SK-N-SH (cell line): ENCODE measurements around the gene CPED1. TPM values are rescaled to one million over a fixed set of nuclear protein-coding genes. Genes with fewer than 3 reads are reported as not detected.

Experiments
- CTCF ChIA-PET: fragments of 300-600, 350-600 bp; formaldehyde crosslinking; extraction: SDS; loops from one replicate; lab custom pipeline; 2021; lab: Yijun Ruan, JAX
- POLR2A ChIA-PET: fragments of 350-600 bp; sonication (Branson Sonifier 250); formaldehyde crosslinking; extraction: SDS; loops from one replicate; lab custom pipeline; 2020; ENCODE audit warnings: antibody characterized with exemption, inconsistent platforms; lab: Yijun Ruan, JAX
- DNase-seq: peaks from one replicate; pipeline ENCODE4 v3.0.0; 2012
- H2AFZ ChIP-seq: fragments of 200-600 bp; sonication (generic); 2 replicates; pipeline ENCODE4 v1.8.1; 2016; ENCODE audit warnings: antibody characterized with exemption, mild to moderate bottlenecking, low read depth
- H3F3A ChIP-seq: fragments of 200-600 bp; sonication (generic); replicated peaks from 2 replicates; pipeline ENCODE3; 2016; ENCODE audit warnings: antibody characterized with exemption, mild to moderate bottlenecking; ENCODE audit not compliant: insufficient read depth
- H3K27ac ChIP-seq, 2 experiments: fragments of 200-500 bp in 1 of 2; fragments of 200-600 bp in 1 of 2; sonication (Bioruptor generic) in 1 of 2; sonication (generic), shearing (Covaris generic) in 1 of 2; 2 replicates each; pipeline versions ENCODE4 v1.5.1 to v1.6.1; 2014 to 2016; ENCODE audit warnings: low read depth in 2 of 2, inconsistent platforms in 1 of 2, low read length in 1 of 2, mild to moderate bottlenecking in 1 of 2, mixed read lengths in 1 of 2
- H3K27me3 ChIP-seq: fragments of 200-600 bp; sonication (generic), shearing (Covaris generic); 2 replicates; pipeline ENCODE4 v1.6.1; 2016; ENCODE audit warnings: mixed run types; ENCODE audit not compliant: insufficient read depth
- H3K36me3 ChIP-seq, 2 experiments: fragments of 200-500 bp in 1 of 2; fragments of 200-600 bp in 1 of 2; sonication (Bioruptor generic) in 1 of 2; sonication (generic) in 1 of 2; replicated peaks in 1 of 2; 2 replicates each; pipeline versions ENCODE3 to v1.5.1; 2014 to 2016; ENCODE audit warnings: low read length in 1 of 2, mild to moderate bottlenecking in 1 of 2; ENCODE audit not compliant: insufficient read depth in 2 of 2, control insufficient read depth in 1 of 2
- H3K4me1 ChIP-seq, 2 experiments: fragments of 200-500 bp in 1 of 2; fragments of 200-600 bp in 1 of 2; sonication (Bioruptor generic) in 1 of 2; sonication (generic), shearing (Covaris generic) in 1 of 2; 2 replicates each; pipeline versions ENCODE4 v1.5.1 to v1.6.1; 2014 to 2016; ENCODE audit warnings: low read depth in 1 of 2, low read length in 1 of 2, mixed run types in 1 of 2; ENCODE audit not compliant: insufficient read depth in 2 of 2, control insufficient read depth in 1 of 2
- H3K4me2 ChIP-seq: fragments of 200-600 bp; sonication (generic), shearing (Covaris generic); 2 replicates; pipeline ENCODE4 v1.6.1; 2017; ENCODE audit warnings: mixed run types
- H3K4me3 ChIP-seq, 2 experiments: fragments of 200-500 bp in 1 of 2; fragments of 200-600 bp in 1 of 2; sonication (Bioruptor generic) in 1 of 2; sonication (generic), shearing (Covaris generic) in 1 of 2; 2 replicates each; pipeline versions ENCODE4 v1.5.1 to v1.8.1; 2014 to 2016; ENCODE audit warnings: low read depth in 2 of 2, inconsistent platforms in 1 of 2, low read length in 1 of 2, mild to moderate bottlenecking in 1 of 2, mixed read lengths in 1 of 2, moderate library complexity in 1 of 2
- H3K79me2 ChIP-seq: fragments of 200-600 bp; sonication (generic); 2 replicates; pipeline ENCODE4 v1.8.1; 2017; ENCODE audit warnings: mild to moderate bottlenecking; ENCODE audit not compliant: insufficient read depth
- H3K9ac ChIP-seq: fragments of 200-600 bp; sonication (generic); 2 replicates; pipeline ENCODE4 v1.6.1; 2017; ENCODE audit warnings: mixed run types
- H3K9me2 ChIP-seq: fragments of 200-600 bp; sonication (generic); 2 replicates; pipeline ENCODE4 v1.6.1; 2017; ENCODE audit warnings: mixed run types
- H3K9me3 ChIP-seq: fragments of 200-600 bp; sonication (generic); 2 replicates; pipeline ENCODE4 v1.6.1; 2017; ENCODE audit warnings: mixed run types, mild to moderate bottlenecking, moderate library complexity
- H4K20me1 ChIP-seq: fragments of 200-600 bp; sonication (generic); 2 replicates; pipeline ENCODE4 v1.6.1; 2017; ENCODE audit warnings: mild to moderate bottlenecking, mixed run types; ENCODE audit not compliant: insufficient read depth
- FOXJ3 ChIP-seq: sonication (generic); formaldehyde crosslinking; IDR thresholded peaks from 2 replicates; pipeline ENCODE4 v1.5.1; 2020; ENCODE audit warnings: mild to moderate bottlenecking, missing genetic modification reagents
- GABPA ChIP-seq: IDR thresholded peaks from 2 replicates; pipeline ENCODE4 v1.4.0; 2012; ENCODE audit warnings: low read depth, mild to moderate bottlenecking
- MEF2A ChIP-seq: IDR thresholded peaks from 2 replicates; pipeline ENCODE4 v1.4.0; 2012; ENCODE audit warnings: low read depth, borderline replicate concordance
- POLR2AphosphoS5 ChIP-seq: IDR thresholded peaks from 2 replicates; pipeline ENCODE4 v1.6.1; 2012; ENCODE audit warnings: low read depth, low read length
- RCOR1 ChIP-seq: fragments of 150-350 bp; IDR thresholded peaks from 2 replicates; pipeline ENCODE4 v1.6.1; 2017; ENCODE audit warnings: antibody characterized with exemption, low read length
- RXRA ChIP-seq: IDR thresholded peaks from 2 replicates; pipeline ENCODE4 v1.4.0; 2012; ENCODE audit warnings: low read depth, mild to moderate bottlenecking, borderline replicate concordance
- WGBS: methylation state at CpG from one replicate; pipeline ENCODE4 v1.1.6; 2017; ENCODE audit warnings: low lambda C conversion rate; 5-methylcytosine and 5-hydroxymethylcytosine counted together
- polyA plus RNA-seq, 3 experiments: library from polyadenylated mRNA; depleted of rRNA; stranded (reverse); fragments of >200 nt; gene quantifications; 2 replicates each; pipeline ENCODE4 v1.2.3, GENCODE V29; 2012
- TF ChIP-seq, protein P1 (sequence below): fragments of 200-600 bp; sonication (generic); IDR thresholded peaks from 2 replicates; pipeline ENCODE4 v1.6.1; 2017; ENCODE audit warnings: antibody characterized with exemption, mild to moderate bottlenecking, moderate library complexity
- TF ChIP-seq, protein P2 (sequence below): IDR thresholded peaks from 2 replicates; pipeline ENCODE4 v1.4.0; 2012; ENCODE audit warnings: low read depth, borderline replicate concordance

The CPED1 gene
- polyA plus RNA-seq, 1 of the 3 experiments (the other 2 are of a cell fraction) = 4.4 TPM

- no peaks in the 10 kb centered on the region for H3K79me2 ChIP-seq
- no peaks in the 10 kb centered on the region for H3K9me2 ChIP-seq
- peaks cover 11% of the 10 kb centered on the region; the same call in 1 of the 2 replicates for H3K27me3 ChIP-seq
- no peaks in the 10 kb centered on the region for H3K36me3 ChIP-seq
- no peaks in the 10 kb centered on the region; a peak in 1 of 4 replicates for H3K4me1 ChIP-seq
- no peaks in the 10 kb centered on the region for H4K20me1 ChIP-seq
- no peak overlapping the region for H2AFZ ChIP-seq
- CTCF ChIA-PET = interaction anchor here (0.8 to 3.7 kb wide), 4 partner anchors 46 to 151 kb away, joined by 3 to 24 read pairs (median 5); no protein-coding TSS in a partner anchor
- no peaks in the 10 kb centered on the region for H3K9me3 ChIP-seq
- no peaks in the 10 kb centered on the region for H3F3A ChIP-seq
- WGBS = 79% methylated on average over 1 of the region's 1 CpG
- no peak overlapping the region for H3K4me2 ChIP-seq
- no peak overlapping the region for H3K9ac ChIP-seq
- TF ChIP-seq RXRA = no peak
- no peak for TF ChIP-seq GABPA
- no peak for TF ChIP-seq POLR2AphosphoS5
- TF ChIP-seq, protein P1, sequence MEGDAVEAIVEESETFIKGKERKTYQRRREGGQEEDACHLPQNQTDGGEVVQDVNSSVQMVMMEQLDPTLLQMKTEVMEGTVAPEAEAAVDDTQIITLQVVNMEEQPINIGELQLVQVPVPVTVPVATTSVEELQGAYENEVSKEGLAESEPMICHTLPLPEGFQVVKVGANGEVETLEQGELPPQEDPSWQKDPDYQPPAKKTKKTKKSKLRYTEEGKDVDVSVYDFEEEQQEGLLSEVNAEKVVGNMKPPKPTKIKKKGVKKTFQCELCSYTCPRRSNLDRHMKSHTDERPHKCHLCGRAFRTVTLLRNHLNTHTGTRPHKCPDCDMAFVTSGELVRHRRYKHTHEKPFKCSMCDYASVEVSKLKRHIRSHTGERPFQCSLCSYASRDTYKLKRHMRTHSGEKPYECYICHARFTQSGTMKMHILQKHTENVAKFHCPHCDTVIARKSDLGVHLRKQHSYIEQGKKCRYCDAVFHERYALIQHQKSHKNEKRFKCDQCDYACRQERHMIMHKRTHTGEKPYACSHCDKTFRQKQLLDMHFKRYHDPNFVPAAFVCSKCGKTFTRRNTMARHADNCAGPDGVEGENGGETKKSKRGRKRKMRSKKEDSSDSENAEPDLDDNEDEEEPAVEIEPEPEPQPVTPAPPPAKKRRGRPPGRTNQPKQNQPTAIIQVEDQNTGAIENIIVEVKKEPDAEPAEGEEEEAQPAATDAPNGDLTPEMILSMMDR = no peak
- TF ChIP-seq FOXJ3 (CRISPR knock-in tag) = no peak
- no peak for TF ChIP-seq RCOR1
- H3K27ac ChIP-seq = no peak overlapping the region
- no peak overlapping the region for H3K4me3 ChIP-seq
- POLR2A ChIA-PET = no interaction called here
- no peak for DNase-seq
These were observed 45.6 kb upstream of the CPED1 start for GRCh38 chr7:120942861-120943260.

DNA sequence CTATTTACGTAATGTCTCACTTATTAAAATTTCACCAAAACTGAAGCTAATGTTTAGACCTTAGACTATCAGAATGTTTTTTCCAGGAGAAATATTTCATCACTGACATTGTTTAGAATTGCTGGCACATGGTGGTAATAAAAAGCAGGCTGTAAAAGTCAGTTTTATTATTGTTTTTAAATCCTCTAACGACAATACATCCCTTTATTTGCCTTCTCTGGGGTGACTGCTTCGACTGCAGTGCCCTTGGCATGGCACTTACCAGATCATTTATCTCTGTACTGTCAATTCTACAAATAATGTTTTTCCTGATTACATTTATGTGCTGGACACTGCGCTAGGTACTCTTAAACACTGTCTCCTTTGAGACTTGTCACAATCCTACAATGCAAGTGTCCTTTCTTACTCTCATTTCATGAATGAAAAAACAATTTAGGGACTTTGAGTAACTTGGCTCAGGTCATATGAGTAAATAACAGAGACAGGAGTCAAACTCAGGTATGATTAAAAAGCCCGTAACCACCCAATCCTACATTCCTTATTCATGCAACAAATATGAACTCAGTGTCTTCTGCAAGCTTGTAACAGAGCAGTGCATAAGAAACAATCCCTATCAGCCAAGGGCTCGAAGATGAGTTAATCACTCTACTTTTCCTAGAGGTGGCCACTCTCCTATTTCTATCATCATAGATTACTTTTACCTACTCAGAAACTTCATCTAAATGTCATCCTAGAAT lies 43.5 kb upstream of the CPED1 start:
- Histone ChIP-seq H3K4me2 (no peak overlapping the region), H3K4me3 (no peak overlapping the region), H3K9me2 (no peaks in the 10 kb centered on the region)
- TF ChIP-seq MEF2A = no peak
- TF ChIP-seq, protein P2, sequence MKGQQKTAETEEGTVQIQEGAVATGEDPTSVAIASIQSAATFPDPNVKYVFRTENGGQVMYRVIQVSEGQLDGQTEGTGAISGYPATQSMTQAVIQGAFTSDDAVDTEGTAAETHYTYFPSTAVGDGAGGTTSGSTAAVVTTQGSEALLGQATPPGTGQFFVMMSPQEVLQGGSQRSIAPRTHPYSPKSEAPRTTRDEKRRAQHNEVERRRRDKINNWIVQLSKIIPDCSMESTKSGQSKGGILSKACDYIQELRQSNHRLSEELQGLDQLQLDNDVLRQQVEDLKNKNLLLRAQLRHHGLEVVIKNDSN = no peak
- TF ChIP-seq, all 33 proteins: peak for 0
- whole genome bisulfite sequencing = 51% methylated on average over 6 of the region's 6 CpGs
- Histone ChIP-seq H3K4me1 (peaks cover 0 to 3% of the 10 kb centered on the region in 2 experiments; a peak in 1 of 4 replicates), H3K79me2 (no peaks in the 10 kb centered on the region), H3F3A (no peaks in the 10 kb centered on the region), H3K27ac (no peak overlapping the region), H3K9ac (no peak overlapping the region), H3K36me3 (no peaks in the 10 kb centered on the region), H3K27me3 (peaks cover 11% of the 10 kb centered on the region; the same call in 1 of the 2 replicates), H2AFZ (no peak overlapping the region), H3K9me3 (no peaks in the 10 kb centered on the region), H4K20me1 (no peaks in the 10 kb centered on the region)
- CTCF ChIA-PET = interaction anchor here (1.2 to 2.4 kb wide), 3 partner anchors 139 to 163 kb away, joined by 4 to 8 read pairs (median 6); no protein-coding TSS in a partner anchor
- POLR2A ChIA-PET = no interaction called here
- no peak for DNase-seq
